Peyer's patch (tissue), 4 donors: ENCODE measurements around the gene RHBDL1. TPM values are rescaled to one million over a fixed set of nuclear protein-coding genes. Genes with fewer than 3 reads are reported as not detected.

Experiments used
- DNase-seq, 3 donors: peaks; one replicate each; pipeline ENCODE4 v3.0.0-alpha.2; 2017 to 2019
- H3K27ac ChIP-seq, 4 donors: fragments of 200-600 bp; sonication (generic); one replicate each; pipeline ENCODE4 v1.5.1; 2016 to 2019
- H3K27me3 ChIP-seq, 2 donors: fragments of 200-600 bp; sonication (generic); one replicate each; pipeline ENCODE4 v1.5.1; 2019
- H3K36me3 ChIP-seq, 3 donors: fragments of 200-600 bp; sonication (generic); one replicate each; pipeline ENCODE4 v1.5.1; 2016 to 2019
- H3K4me1 ChIP-seq, 4 donors: fragments of 200-600 bp; sonication (generic); one replicate each; pipeline ENCODE4 v1.5.1; 2016 to 2019
- H3K4me3 ChIP-seq, 4 donors: fragments of 200-600 bp; sonication (generic); 1 replicate in 3 of 4; 2 replicates in 1 of 4; pipeline ENCODE4 v1.5.1; 2016 to 2019; ENCODE audit warnings: mild to moderate bottlenecking in 1 of 4
- H3K9me3 ChIP-seq, 4 donors: fragments of 200-600 bp; sonication (generic); one replicate each; pipeline ENCODE4 v1.5.1; 2016 to 2019; ENCODE audit warnings: mild to moderate bottlenecking in 1 of 4
- POLR2A ChIP-seq, 2 donors: fragments of 450-650 bp; IDR thresholded peaks; one replicate each; pipeline ENCODE4 v1.5.1; 2017; ENCODE audit warnings: antibody characterized with exemption in 2 of 2, mild to moderate bottlenecking in 2 of 2, moderate library complexity in 2 of 2
- total RNA-seq, 4 donors: library from RNA; depleted of rRNA; stranded (reverse); fragments of >200 nt; gene quantifications; one replicate each; pipeline ENCODE4 v1.1.0, GENCODE V29; 2016
- TF ChIP-seq, protein P1 (sequence below), 6 experiments: fragments of 450-650 bp in 4 of 6; fragments of 200-600 bp in 2 of 6; sonication (generic) in 1 of 6; IDR thresholded peaks; one replicate each; pipeline ENCODE4 v1.5.1; 2017 to 2019; ENCODE audit warnings: antibody characterized with exemption in 6 of 6, mild to moderate bottlenecking in 3 of 6, moderate library complexity in 1 of 6

Gene RHBDL1
- total RNA-seq, 4 donors from 2014 or later = 4.1 to 13.6 (median 9.9) TPM

DNA sequence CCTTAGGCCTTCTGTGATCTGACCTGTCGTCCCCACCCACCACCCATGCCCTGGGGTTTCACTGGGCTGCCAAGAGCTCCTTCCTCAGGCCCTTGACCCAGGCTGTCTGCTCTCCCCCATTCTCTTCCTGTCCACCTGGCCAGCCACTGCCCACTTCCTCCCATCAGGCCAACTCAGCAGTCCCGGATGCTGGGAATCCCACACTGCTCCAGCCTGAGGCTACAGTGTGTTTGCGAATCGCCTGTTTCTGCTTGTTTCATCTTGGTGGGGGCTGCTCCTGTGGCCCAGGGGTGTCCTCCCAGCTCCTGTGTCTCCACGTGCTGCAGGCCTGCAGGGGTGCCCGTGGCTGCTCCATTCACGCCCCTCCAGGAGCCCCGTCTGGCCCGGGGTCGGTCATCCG, 38.6 kb downstream of the RHBDL1 start:
- Histone ChIP-seq H3K9me3 (no peaks in the 10 kb centered on the region), H3K27ac (no peak overlapping the region), H3K27me3 (peaks cover 0 to 9% of the 10 kb centered on the region in 2 donors), H3K36me3 (no peaks in the 10 kb centered on the region), H3K4me1 (peaks cover 4 to 32% (median 13%) of the 10 kb centered on the region in 4 donors), H3K4me3 (no peak overlapping the region)
- DNase-seq = no peak
- TF ChIP-seq, protein P1, sequence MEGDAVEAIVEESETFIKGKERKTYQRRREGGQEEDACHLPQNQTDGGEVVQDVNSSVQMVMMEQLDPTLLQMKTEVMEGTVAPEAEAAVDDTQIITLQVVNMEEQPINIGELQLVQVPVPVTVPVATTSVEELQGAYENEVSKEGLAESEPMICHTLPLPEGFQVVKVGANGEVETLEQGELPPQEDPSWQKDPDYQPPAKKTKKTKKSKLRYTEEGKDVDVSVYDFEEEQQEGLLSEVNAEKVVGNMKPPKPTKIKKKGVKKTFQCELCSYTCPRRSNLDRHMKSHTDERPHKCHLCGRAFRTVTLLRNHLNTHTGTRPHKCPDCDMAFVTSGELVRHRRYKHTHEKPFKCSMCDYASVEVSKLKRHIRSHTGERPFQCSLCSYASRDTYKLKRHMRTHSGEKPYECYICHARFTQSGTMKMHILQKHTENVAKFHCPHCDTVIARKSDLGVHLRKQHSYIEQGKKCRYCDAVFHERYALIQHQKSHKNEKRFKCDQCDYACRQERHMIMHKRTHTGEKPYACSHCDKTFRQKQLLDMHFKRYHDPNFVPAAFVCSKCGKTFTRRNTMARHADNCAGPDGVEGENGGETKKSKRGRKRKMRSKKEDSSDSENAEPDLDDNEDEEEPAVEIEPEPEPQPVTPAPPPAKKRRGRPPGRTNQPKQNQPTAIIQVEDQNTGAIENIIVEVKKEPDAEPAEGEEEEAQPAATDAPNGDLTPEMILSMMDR (IDR thresholded peaks at IDR 0.05) = no peak

DNA sequence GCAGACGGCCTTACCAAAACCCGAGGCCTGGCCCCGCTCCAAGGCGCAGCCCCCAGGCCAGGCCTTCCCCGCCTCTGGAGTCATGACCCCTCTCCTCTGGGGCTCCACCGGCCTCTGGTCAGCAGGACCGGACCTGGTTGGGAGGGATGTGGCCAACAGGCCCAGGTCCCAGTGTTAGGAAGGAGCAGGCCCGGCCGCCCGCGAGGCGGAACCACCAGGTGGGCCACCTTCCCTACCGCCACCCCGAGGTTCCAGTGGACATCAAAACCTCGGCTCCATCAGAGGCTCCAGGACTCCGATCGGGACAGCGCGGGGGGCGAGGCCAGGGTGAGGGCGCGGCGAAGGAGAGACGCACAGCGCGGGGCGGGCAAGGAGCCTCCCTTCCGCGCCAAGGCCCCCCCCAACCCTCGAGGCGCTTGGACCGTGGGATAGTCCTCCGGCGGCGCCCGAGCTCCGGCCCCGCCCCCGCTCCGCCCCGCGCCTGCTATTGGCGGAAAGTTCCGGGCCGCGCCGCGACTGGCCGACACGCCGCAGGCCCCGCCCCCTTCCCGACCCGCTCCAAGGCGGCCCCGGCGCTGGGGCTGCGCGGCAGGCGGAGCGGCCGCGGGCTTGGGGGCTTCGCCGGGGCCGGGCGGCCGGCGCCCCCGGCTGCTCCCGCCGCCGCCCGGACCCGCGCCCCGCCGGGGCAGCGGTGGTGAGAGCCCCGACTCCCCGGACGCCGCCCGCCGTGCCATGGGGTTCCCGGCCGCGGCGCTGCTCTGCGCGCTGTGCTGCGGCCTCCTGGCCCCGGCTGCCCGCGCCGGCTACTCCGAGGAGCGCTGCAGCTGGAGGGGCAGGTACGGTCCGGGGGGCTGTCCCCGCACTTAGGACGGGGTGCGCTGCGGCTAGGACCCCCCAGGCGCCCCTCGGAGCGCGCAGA, 39.3 kb downstream of the RHBDL1 start, which contains the start of gene METRN:
Gene METRN, plus strand, starts transcription at position 561 of the 919 bp plus-strand sequence. Its CDS starts 172 bp downstream, at position 733.
- peak; percentile 94 to 96 (median 95) for DNase-seq
- Histone ChIP-seq H3K4me3 (peak within 1 kb of the TSS; percentile 53 to 82 (median 77)), H3K27me3 (peaks cover 0 to 9% of the 10 kb centered on the region in 2 donors), H3K9me3 (no peaks in the 10 kb centered on the region), H3K4me1 (peaks cover 4 to 38% (median 15%) of the 10 kb centered on the region in 4 donors), H3K27ac (peak within 1 kb of the TSS in 1 of 4 donors; percentile 58), H3K36me3 (no peaks in the 10 kb centered on the region)
- TF ChIP-seq, protein P1 (IDR thresholded peaks at IDR 0.05) = no peak
- TF ChIP-seq POLR2A (IDR thresholded peaks at IDR 0.05) = no peak

- H3K4me1 ChIP-seq = peaks cover 4 to 45% (median 22%) of the 10 kb centered on the region in 4 donors
- TF ChIP-seq, protein P1 (IDR thresholded peaks at IDR 0.05) = peak in 3 of 6 experiments; percentile 2 to 15 (median 6)
- no peak for TF ChIP-seq POLR2A (IDR thresholded peaks at IDR 0.05)
- peak overlapping the region in 1 of 4 donors; percentile 58 for H3K27ac ChIP-seq
- peak in 1 of 3 donors; percentile 55 for DNase-seq
- H3K36me3 ChIP-seq = no peaks in the 10 kb centered on the region
- H3K9me3 ChIP-seq = no peaks in the 10 kb centered on the region
- H3K27me3 ChIP-seq = peaks cover 0 to 8% of the 10 kb centered on the region in 2 donors
- peak overlapping the region; percentile 53 to 82 (median 77) for H3K4me3 ChIP-seq
Measured at GRCh38 chr16:715477-716199, 40.2 kb downstream of the RHBDL1 start.

GRCh38 chr16:716200-716568, 40.7 kb downstream of the RHBDL1 start:
- Histone ChIP-seq H3K9me3 (no peaks in the 10 kb centered on the region), H3K36me3 (no peaks in the 10 kb centered on the region), H3K27ac (peak overlapping the region in 1 of 4 donors; percentile 58), H3K4me3 (peak overlapping the region in 3 of 4 donors; percentile 74 to 82 (median 80)), H3K27me3 (peaks cover 0 to 3% of the 10 kb centered on the region in 2 donors), H3K4me1 (peaks cover 4 to 45% (median 24%) of the 10 kb centered on the region in 4 donors)
- no peak for TF ChIP-seq POLR2A (IDR thresholded peaks at IDR 0.05)
- TF ChIP-seq, protein P1 (IDR thresholded peaks at IDR 0.05) = no peak
- DNase-seq = no peak

- no peak for TF ChIP-seq POLR2A (IDR thresholded peaks at IDR 0.05)
- TF ChIP-seq, protein P1 (IDR thresholded peaks at IDR 0.05) = no peak
- DNase-seq = no peak
- Histone ChIP-seq H3K4me1 (peaks cover 4 to 47% (median 30%) of the 10 kb centered on the region in 4 donors), H3K4me3 (no peak overlapping the region), H3K27ac (no peak overlapping the region), H3K27me3 (no peaks in the 10 kb centered on the region), H3K9me3 (no peaks in the 10 kb centered on the region), H3K36me3 (no peaks in the 10 kb centered on the region)
Measured at GRCh38 chr16:716768-717325, 41.4 kb downstream of the RHBDL1 start.
